Parathyroid adenoma (tissue), 2 donors: ENCODE data around the gene INTS14.

Experiments used
- H2AFZ ChIP-seq: fragments of 300-600 bp; sonication (generic); one replicate; pipeline ENCODE4 v1.7.0; 2017; ENCODE audit warnings: antibody characterized with exemption, mild to moderate bottlenecking
- H3K27ac ChIP-seq: fragments of 300-600 bp; sonication (generic); one replicate; pipeline ENCODE4 v1.7.0; 2017
- H3K27me3 ChIP-seq: fragments of 300-600 bp; sonication (generic); one replicate; pipeline ENCODE4 v1.7.0; 2017; ENCODE audit warnings: low read length; ENCODE audit not compliant: control insufficient read depth, insufficient read depth
- H3K36me3 ChIP-seq: fragments of 300-600 bp; sonication (generic); one replicate; pipeline ENCODE4 v1.7.0; 2017; ENCODE audit warnings: low read length; ENCODE audit not compliant: control insufficient read depth, insufficient read depth
- H3K4me1 ChIP-seq: fragments of 300-600 bp; sonication (generic); one replicate; pipeline ENCODE4 v1.7.0; 2017; ENCODE audit warnings: control low read depth
- H3K4me2 ChIP-seq: fragments of 300-600 bp; sonication (generic); one replicate; pipeline ENCODE4 v1.7.0; 2017; ENCODE audit warnings: low read length
- H3K4me3 ChIP-seq: fragments of 300-600 bp; sonication (generic); one replicate; pipeline ENCODE4 v1.7.0; 2017; ENCODE audit warnings: low read depth, low read length
- H3K79me2 ChIP-seq: fragments of 300-600 bp; sonication (generic); one replicate; pipeline ENCODE4 v1.7.0; 2017; ENCODE audit warnings: control low read depth
- H3K9ac ChIP-seq: fragments of 300-600 bp; sonication (generic); one replicate; pipeline ENCODE4 v1.7.0; 2017; ENCODE audit warnings: mild to moderate bottlenecking
- H3K9me3 ChIP-seq: fragments of 300-600 bp; sonication (generic); one replicate; pipeline ENCODE4 v1.7.0; 2017; ENCODE audit warnings: low read length; ENCODE audit not compliant: control insufficient read depth
- TF ChIP-seq, protein P1 (sequence below): fragments of 300-600 bp; sonication (generic); IDR thresholded peaks from one replicate; pipeline ENCODE4 v1.7.0; 2017; ENCODE audit warnings: antibody characterized with exemption, mild to moderate bottlenecking
- donor health status: primary hyperparathyroidism.

Gene INTS14

DNA sequence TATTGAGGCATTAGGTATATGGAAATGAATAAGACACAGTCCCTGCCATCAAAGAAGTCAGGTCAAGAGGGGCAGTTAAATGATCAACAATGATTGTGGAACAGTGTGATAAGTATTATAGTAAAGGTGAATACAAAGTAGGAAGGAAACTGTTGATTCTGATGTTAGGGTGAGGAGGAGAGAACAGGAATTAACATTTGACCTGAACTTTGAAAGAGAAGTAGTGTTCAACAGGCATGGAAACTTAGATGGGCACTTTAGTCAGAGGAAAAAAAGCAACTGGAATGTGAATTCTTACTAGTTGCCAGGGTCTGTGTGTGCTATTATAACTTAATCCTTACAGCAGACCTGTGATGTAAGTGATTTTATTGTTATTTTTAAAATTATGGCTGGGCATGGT is 63.1 kb downstream of the INTS14 start:
- TF ChIP-seq, protein P1, sequence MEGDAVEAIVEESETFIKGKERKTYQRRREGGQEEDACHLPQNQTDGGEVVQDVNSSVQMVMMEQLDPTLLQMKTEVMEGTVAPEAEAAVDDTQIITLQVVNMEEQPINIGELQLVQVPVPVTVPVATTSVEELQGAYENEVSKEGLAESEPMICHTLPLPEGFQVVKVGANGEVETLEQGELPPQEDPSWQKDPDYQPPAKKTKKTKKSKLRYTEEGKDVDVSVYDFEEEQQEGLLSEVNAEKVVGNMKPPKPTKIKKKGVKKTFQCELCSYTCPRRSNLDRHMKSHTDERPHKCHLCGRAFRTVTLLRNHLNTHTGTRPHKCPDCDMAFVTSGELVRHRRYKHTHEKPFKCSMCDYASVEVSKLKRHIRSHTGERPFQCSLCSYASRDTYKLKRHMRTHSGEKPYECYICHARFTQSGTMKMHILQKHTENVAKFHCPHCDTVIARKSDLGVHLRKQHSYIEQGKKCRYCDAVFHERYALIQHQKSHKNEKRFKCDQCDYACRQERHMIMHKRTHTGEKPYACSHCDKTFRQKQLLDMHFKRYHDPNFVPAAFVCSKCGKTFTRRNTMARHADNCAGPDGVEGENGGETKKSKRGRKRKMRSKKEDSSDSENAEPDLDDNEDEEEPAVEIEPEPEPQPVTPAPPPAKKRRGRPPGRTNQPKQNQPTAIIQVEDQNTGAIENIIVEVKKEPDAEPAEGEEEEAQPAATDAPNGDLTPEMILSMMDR = no peak
- H3K4me1 ChIP-seq = no peaks in the 10 kb centered on the region
- H3K9me3 ChIP-seq = no peaks in the 10 kb centered on the region
- no peak overlapping the region for H3K9ac ChIP-seq
- no peaks in the 10 kb centered on the region for H3K27me3 ChIP-seq
- H3K79me2 ChIP-seq = no peaks in the 10 kb centered on the region
- no peak overlapping the region for H2AFZ ChIP-seq
- H3K4me2 ChIP-seq = no peak overlapping the region
- no peaks in the 10 kb centered on the region for H3K36me3 ChIP-seq
- H3K4me3 ChIP-seq = no peak overlapping the region
- H3K27ac ChIP-seq = no peak overlapping the region

DNA sequence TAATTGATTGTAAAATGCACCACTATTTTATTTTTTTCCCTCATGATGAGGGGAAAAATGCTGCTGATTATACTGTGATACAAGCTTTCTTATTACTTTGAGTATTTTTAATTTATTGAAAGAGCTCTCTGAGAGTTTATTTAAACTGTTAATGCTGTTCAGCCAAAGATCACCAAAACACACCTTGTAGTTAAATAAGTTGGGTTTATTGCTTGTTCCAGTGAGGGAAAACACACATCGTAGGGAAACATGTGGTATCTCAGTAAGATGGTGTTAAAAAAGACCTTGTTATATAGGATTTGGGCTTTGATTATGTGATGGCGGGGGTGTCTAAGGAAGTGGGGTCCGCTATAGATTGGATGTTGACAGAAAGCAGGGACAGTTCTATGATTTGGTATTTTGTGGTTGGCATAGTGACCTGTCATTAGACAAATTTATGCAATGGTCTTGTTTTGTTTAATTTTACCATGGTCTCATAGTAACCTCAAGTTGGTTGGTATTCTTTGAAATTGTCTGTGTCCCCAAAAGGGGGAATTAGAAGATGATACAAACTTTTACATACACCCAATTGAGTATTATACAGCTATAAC is 69.6 kb downstream of the INTS14 start:
- no peak overlapping the region for H2AFZ ChIP-seq
- H3K4me1 ChIP-seq = no peaks in the 10 kb centered on the region
- H3K4me2 ChIP-seq = no peak overlapping the region
- no peak overlapping the region for H3K4me3 ChIP-seq
- H3K27me3 ChIP-seq = no peaks in the 10 kb centered on the region
- H3K9me3 ChIP-seq = no peaks in the 10 kb centered on the region
- TF ChIP-seq, protein P1 = no peak
- H3K9ac ChIP-seq = no peak overlapping the region
- no peaks in the 10 kb centered on the region for H3K36me3 ChIP-seq
- H3K27ac ChIP-seq = no peak overlapping the region
- no peaks in the 10 kb centered on the region for H3K79me2 ChIP-seq

DNA sequence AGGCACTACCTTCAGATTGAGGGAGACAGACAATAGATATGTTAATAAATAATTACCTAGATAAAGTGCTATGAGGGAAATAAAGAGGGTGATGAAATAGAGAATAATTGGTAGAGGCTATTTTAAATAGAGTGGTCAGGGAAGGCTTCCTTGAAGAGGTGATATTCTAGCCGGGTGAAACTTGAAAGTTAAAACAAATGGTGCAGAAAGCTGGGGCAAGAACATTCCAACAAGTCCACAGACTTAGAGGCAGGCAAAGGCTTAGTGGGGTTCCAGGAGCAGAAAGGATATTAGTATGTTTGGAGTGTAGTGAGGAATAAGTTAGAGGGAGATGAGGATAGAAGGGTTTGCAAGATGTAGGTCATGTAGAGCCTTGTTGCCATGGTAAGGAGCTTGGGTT is 70.6 kb downstream of the INTS14 start:
- Histone ChIP-seq H3K9ac (no peak overlapping the region), H3K36me3 (no peaks in the 10 kb centered on the region), H3K27ac (no peak overlapping the region), H3K27me3 (no peaks in the 10 kb centered on the region), H3K4me3 (no peak overlapping the region), H3K9me3 (no peaks in the 10 kb centered on the region), H3K4me1 (no peaks in the 10 kb centered on the region), H2AFZ (no peak overlapping the region), H3K4me2 (no peak overlapping the region), H3K79me2 (no peaks in the 10 kb centered on the region)
- TF ChIP-seq, protein P1 = no peak

- TF ChIP-seq, protein P1 = no peak
- Histone ChIP-seq H3K36me3 (no peaks in the 10 kb centered on the region), H3K79me2 (peaks cover 7% of the 10 kb centered on the region), H3K27me3 (no peaks in the 10 kb centered on the region), H3K9me3 (no peaks in the 10 kb centered on the region), H3K27ac (no peak overlapping the region), H3K4me2 (no peak overlapping the region), H3K9ac (no peak overlapping the region), H3K4me3 (no peak overlapping the region), H2AFZ (no peak overlapping the region), H3K4me1 (no peaks in the 10 kb centered on the region)
Measured at GRCh38 chr15:65535192-65535591, 75.7 kb downstream of the INTS14 start.

DNA sequence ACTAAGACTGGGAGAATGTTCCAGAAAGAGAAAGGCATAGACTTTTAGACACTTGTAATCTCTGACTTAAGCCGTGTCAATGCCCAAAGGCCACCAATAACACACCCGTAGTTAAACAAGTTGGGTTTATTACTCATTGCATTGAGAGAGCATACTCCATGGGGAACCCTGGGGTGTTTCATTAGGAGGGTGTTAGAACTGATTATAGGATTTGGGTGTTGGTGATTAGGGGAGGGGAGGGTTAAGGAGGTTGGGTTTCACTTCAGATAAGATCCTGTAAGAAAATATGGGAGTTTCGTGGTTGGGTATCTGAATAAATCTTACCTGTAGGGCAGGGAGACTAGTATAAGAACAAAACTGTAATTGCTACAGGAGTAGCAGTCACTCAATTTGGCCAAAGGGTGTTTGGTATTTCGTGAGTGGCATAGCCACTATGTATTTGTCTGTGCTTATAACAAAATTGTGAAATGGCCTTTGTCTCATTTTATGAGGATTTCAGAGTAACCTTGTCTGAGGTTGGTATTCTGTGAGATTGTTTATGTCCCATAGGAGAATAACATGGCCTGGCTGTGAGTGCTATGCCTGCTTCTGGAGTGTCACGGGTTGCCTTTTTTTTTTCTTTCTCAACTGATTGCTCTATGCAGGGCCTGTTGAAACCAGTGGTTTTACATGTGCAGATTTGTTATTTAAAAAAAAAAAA is 77.7 kb downstream of the INTS14 start:
- Histone ChIP-seq H3K4me1 (no peaks in the 10 kb centered on the region), H3K4me2 (no peak overlapping the region), H3K9me3 (no peaks in the 10 kb centered on the region), H3K27me3 (no peaks in the 10 kb centered on the region), H3K36me3 (no peaks in the 10 kb centered on the region), H3K27ac (no peak overlapping the region), H3K9ac (no peak overlapping the region), H3K79me2 (peaks cover 10% of the 10 kb centered on the region), H2AFZ (no peak overlapping the region), H3K4me3 (no peak overlapping the region)
- TF ChIP-seq, protein P1 = no peak
